K562 (cell line): ENCODE data around the gene DDX39A. TPM values are rescaled to one million over a fixed set of nuclear protein-coding genes. Genes with fewer than 3 reads are reported as not detected.

Experiments used
- ASH1L ChIP-seq: fragments of 450-650 bp; IDR thresholded peaks from 2 replicates; pipeline ENCODE4 v1.6.1; 2018; ENCODE audit warnings: borderline replicate concordance, mild to moderate bottlenecking, low read depth; ENCODE audit not compliant: partially characterized antibody
- CBX3 ChIP-seq, 2 experiments: IDR thresholded peaks; 1 replicate in 1 of 2; 2 replicates in 1 of 2; pipeline ENCODE4 v1.6.1; 2012; ENCODE audit warnings: inconsistent platforms in 2 of 2, low read length in 2 of 2, borderline replicate concordance in 1 of 2, control low read depth in 1 of 2
- ETS1 ChIP-seq: conservative IDR thresholded peaks from 2 replicates; pipeline ENCODE4 v1.6.1; 2011; ENCODE audit warnings: low read depth, mild to moderate bottlenecking, low read length; ENCODE audit not compliant: control insufficient read depth
- KLF13 ChIP-seq: fragments of 450-650 bp; IDR thresholded peaks from 2 replicates; pipeline ENCODE4 v1.6.1; 2016; ENCODE audit warnings: missing genetic modification characterization, low read depth, mild to moderate bottlenecking, missing compliant biosample characterization, moderate library complexity, borderline replicate concordance
- LARP7 ChIP-seq: fragments of 450-650 bp; IDR thresholded peaks from 2 replicates; pipeline ENCODE4 v1.6.1; 2016
- MXI1 ChIP-seq: IDR thresholded peaks from 2 replicates; pipeline ENCODE4 v1.6.1; 2011; ENCODE audit warnings: low read depth, mild to moderate bottlenecking, improper control_type of control experiment, low read length
- NFE2 ChIP-seq: IDR thresholded peaks from 2 replicates; pipeline ENCODE4 v1.6.1; 2014; ENCODE audit warnings: antibody characterized with exemption, low read depth
- PRDM10 ChIP-seq: fragments of 450-650 bp; IDR thresholded peaks from 2 replicates; pipeline ENCODE4 v1.6.1; 2018; ENCODE audit not compliant: partially characterized antibody
- STAG1 ChIP-seq: sonication (generic); formaldehyde crosslinking; IDR thresholded peaks from 2 replicates; pipeline ENCODE4 v1.5.0; 2020; ENCODE audit warnings: missing genetic modification reagents, borderline replicate concordance
- ZFPM2 ChIP-seq: fragments of 250-450 bp; sonication (Bioruptor Pico); IDR thresholded peaks from 2 replicates; pipeline ENCODE4 v1.5.1; 2022; ENCODE audit warnings: mild to moderate bottlenecking
- ZMIZ1 ChIP-seq, 2 experiments: fragments of 150-350 bp in 1 of 2; IDR thresholded peaks; 2 replicates each; pipeline ENCODE4 v1.6.1; 2012 to 2016; ENCODE audit warnings: low read depth in 2 of 2, low read length in 2 of 2, mild to moderate bottlenecking in 1 of 2, moderate library complexity in 1 of 2
- ZNF239 ChIP-seq: fragments of 250-450 bp; sonication (Bioruptor Pico); IDR thresholded peaks from 2 replicates; pipeline ENCODE4 v1.4.0; 2020; ENCODE audit warnings: mild to moderate bottlenecking
- ZNF263 ChIP-seq: sonication (generic); formaldehyde crosslinking; IDR thresholded peaks from 2 replicates; pipeline ENCODE4 v1.8.0; 2022; ENCODE audit warnings: mild to moderate bottlenecking, missing genetic modification reagents, borderline replicate concordance
- polyA plus RNA-seq, 8 experiments: library from polyadenylated mRNA; depleted of rRNA in 4 of 8; stranded (reverse) in 5 of 8; unstranded in 3 of 8; fragments of >200 nt; fragmentation: Nextera tagmentation in 2 of 8; fragmentation: Illumina TruSeq in 1 of 8; extraction: Ambion mirVana in 2 of 8; extraction: Trizol in 1 of 8; gene quantifications; 2 replicates each; pipeline versions ENCODE4 v1.2.1 to v1.2.3, GENCODE V29; 2011 to 2014; ENCODE audit warnings: inconsistent platforms in 1 of 8, missing spikeins in 1 of 8
- total RNA-seq, 7 experiments: library from RNA; depleted of rRNA in 6 of 7; stranded (reverse); fragments of >200 nt in 6 of 7; fragmentation: Illumina TruSeq in 2 of 7; extraction: Trizol in 2 of 7; gene quantifications; 2 replicates each; pipeline versions ENCODE4 v1.2.1 to v1.2.3, GENCODE V29; 2011 to 2021; ENCODE audit warnings: low replicate concordance in 1 of 7
- TF ChIP-seq, protein P1 (sequence below): fragments of 450-650 bp; formaldehyde crosslinking; conservative IDR thresholded peaks from 2 replicates; pipeline ENCODE4 v1.4.0; 2022; ENCODE audit warnings: mild to moderate bottlenecking, missing genetic modification characterization

Gene DDX39A
- total and polyA plus RNA-seq, 9 of the 15 experiments (the other 6 are each of a cell fraction or from before 2014, with no cell fraction given), result 90.3 to 250 (median 188) TPM

GRCh38 chr19:14419106-14419813, at the start of gene DDX39A (continued):
- no peak; a peak in 1 of 4 replicates for TF ChIP-seq ZMIZ1 (IDR thresholded peaks at IDR 0.05; ENCODE audit: low read depth in 2 of 2, low read length in 2 of 2)
- no peak for TF ChIP-seq LARP7
- TF ChIP-seq ZNF239 (CRISPR knock-in tag), result peak; percentile 34; the same call in 1 of the 2 replicates
- TF ChIP-seq ETS1, result peak; percentile 53; the same call in 1 of the 2 replicates
- 0 out of 2 replicates have a peak, but pooled peaks have one; percentile 8 for TF ChIP-seq KLF13 (tag)
- no peak for TF ChIP-seq STAG1 (CRISPR knock-in tag)
- TF ChIP-seq NFE2, result peak; percentile 21; the same call in 1 of the 2 replicates
- no peak for TF ChIP-seq ZFPM2 (CRISPR knock-in tag)
- peak; percentile 52 for TF ChIP-seq PRDM10
- TF ChIP-seq, protein P1, sequence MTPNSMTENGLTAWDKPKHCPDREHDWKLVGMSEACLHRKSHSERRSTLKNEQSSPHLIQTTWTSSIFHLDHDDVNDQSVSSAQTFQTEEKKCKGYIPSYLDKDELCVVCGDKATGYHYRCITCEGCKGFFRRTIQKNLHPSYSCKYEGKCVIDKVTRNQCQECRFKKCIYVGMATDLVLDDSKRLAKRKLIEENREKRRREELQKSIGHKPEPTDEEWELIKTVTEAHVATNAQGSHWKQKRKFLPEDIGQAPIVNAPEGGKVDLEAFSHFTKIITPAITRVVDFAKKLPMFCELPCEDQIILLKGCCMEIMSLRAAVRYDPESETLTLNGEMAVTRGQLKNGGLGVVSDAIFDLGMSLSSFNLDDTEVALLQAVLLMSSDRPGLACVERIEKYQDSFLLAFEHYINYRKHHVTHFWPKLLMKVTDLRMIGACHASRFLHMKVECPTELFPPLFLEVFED (CRISPR knock-in tag), result peak; percentile 63; the same call in 1 of the 2 replicates
- TF ChIP-seq CBX3 (IDR thresholded peaks at IDR 0.05; ENCODE audit: borderline replicate concordance in 1 of 2, low read length in 2 of 2), result no peak; a peak in 1 of 3 replicates
- peak; percentile 66; the same call in 1 of the 2 replicates for TF ChIP-seq ZNF263 (CRISPR knock-in tag)
- peak; percentile 47 for TF ChIP-seq MXI1
- peak; percentile 98 for TF ChIP-seq ASH1L
